HG03342 (cell line): ENCODE data around the gene MAPKAPK2.

Experiments
- ATAC-seq: cut with Tn5 transposase; IDR thresholded peaks from one replicate; pipeline ENCODE4 v1.9.1; 2021; ENCODE audit warnings: mild to moderate bottlenecking, moderate library complexity; ENCODE audit not compliant: unreplicated experiment

The MAPKAPK2 gene

GRCh38 chr1:206716870-206717673 is 32.4 kb downstream of the MAPKAPK2 start:
- ATAC-seq = peak; percentile 62

- no peak for ATAC-seq
Observed at GRCh38 chr1:206717674-206717989, 32.9 kb downstream of the MAPKAPK2 start.

GRCh38 chr1:206719169-206719839 is 34.6 kb downstream of the MAPKAPK2 start:
- ATAC-seq = peak; percentile 35

- ATAC-seq = no peak
Observed at GRCh38 chr1:206721454-206721853, 36.7 kb downstream of the MAPKAPK2 start.

GRCh38 chr1:206722751-206723461 is 38.2 kb downstream of the MAPKAPK2 start:
- no peak for ATAC-seq

GRCh38 chr1:206723462-206723804 is 38.7 kb downstream of the MAPKAPK2 start:
- no peak for ATAC-seq

GRCh38 chr1:206723805-206724472 is 39.2 kb downstream of the MAPKAPK2 start:
- no peak for ATAC-seq

GRCh38 chr1:206725109-206725963 is 40.6 kb downstream of the MAPKAPK2 start:
- no peak for ATAC-seq

- no peak for ATAC-seq
Observed at GRCh38 chr1:206727981-206728696, 43.4 kb downstream of the MAPKAPK2 start.

GRCh38 chr1:206728697-206728987 is 43.9 kb downstream of the MAPKAPK2 start:
- ATAC-seq = no peak

- no peak for ATAC-seq
Observed at GRCh38 chr1:206729050-206729449, 44.3 kb downstream of the MAPKAPK2 start.

GRCh38 chr1:206729507-206729906 is 44.8 kb downstream of the MAPKAPK2 start:
- ATAC-seq = no peak

- ATAC-seq = no peak
Observed at GRCh38 chr1:206732508-206732907, 47.8 kb downstream of the MAPKAPK2 start.

- no peak for ATAC-seq
Observed at GRCh38 chr1:206732992-206733391, 48.3 kb downstream of the MAPKAPK2 start.

GRCh38 chr1:206734499-206735142 is 49.9 kb downstream of the MAPKAPK2 start:
- ATAC-seq = no peak

- no peak for ATAC-seq
Observed at GRCh38 chr1:206735553-206736031, 50.9 kb downstream of the MAPKAPK2 start.

- ATAC-seq = no peak
Observed at GRCh38 chr1:206736878-206737728, 52.4 kb downstream of the MAPKAPK2 start.

- no peak for ATAC-seq
Observed at GRCh38 chr1:206737729-206738201, 53.1 kb downstream of the MAPKAPK2 start.
